ENCODE results near the gene GANC.

GANC gene

GRCh38 chr15:42233107-42233506 lies 39.9 kb upstream of the GANC start:
- TF ChIP-seq YY1 (IDR thresholded peaks at IDR 0.05; ENCODE audit: insufficient read depth, insufficient read length) = no peak
- TF ChIP-seq SUZ12 (IDR thresholded peaks at IDR 0.05; ENCODE audit: extremely low read depth, insufficient read depth, insufficient read length) = no peak
- Histone ChIP-seq H3K27me3 (ENCODE audit: insufficient read depth, insufficient read length) (no peaks in the 10 kb centered on the region), H3K4me1 (ENCODE audit: insufficient read depth, insufficient read length) (no peaks in the 10 kb centered on the region), H3K9ac (ENCODE audit: insufficient read length, low read depth) (no peak overlapping the region), H3K4me3 (ENCODE audit: insufficient read length, low read depth) (no peak overlapping the region), H3K9me3 (ENCODE audit: insufficient read depth, low read length) (no peaks in the 10 kb centered on the region), H3K36me3 (ENCODE audit: insufficient read depth, insufficient read length, low read length) (peaks cover 60% of the 10 kb centered on the region)
- DNase-seq (ENCODE audit: low read depth, low spot score) = no peak

GRCh38 chr15:42239528-42240182 lies 33.3 kb upstream of the GANC start:
- H3K36me3 ChIP-seq (ENCODE audit: insufficient read depth, insufficient read length, low read length) = peaks cover 41% of the 10 kb centered on the region

GRCh38 chr15:42240823-42241222 lies 32.2 kb upstream of the GANC start:
- peaks cover 35% of the 10 kb centered on the region for H3K36me3 ChIP-seq (ENCODE audit: insufficient read depth, insufficient read length, low read length)
- no peak overlapping the region for H3K4me3 ChIP-seq (ENCODE audit: insufficient read length, low read depth)
- H3K9ac ChIP-seq (ENCODE audit: insufficient read length, low read depth) = no peak overlapping the region
- H3K27me3 ChIP-seq (ENCODE audit: insufficient read depth, insufficient read length) = no peaks in the 10 kb centered on the region
- H3K4me1 ChIP-seq (ENCODE audit: insufficient read depth, insufficient read length) = no peaks in the 10 kb centered on the region
- H3K9me3 ChIP-seq (ENCODE audit: insufficient read depth, low read length) = no peaks in the 10 kb centered on the region
- TF ChIP-seq SUZ12 (IDR thresholded peaks at IDR 0.05; ENCODE audit: extremely low read depth, insufficient read depth, insufficient read length) = no peak
- no peak for TF ChIP-seq ZNF274 (IDR thresholded peaks at IDR 0.05; ENCODE audit: low read depth, low read length)
- TF ChIP-seq YY1 (IDR thresholded peaks at IDR 0.05; ENCODE audit: insufficient read depth, insufficient read length) = no peak
- no peak for DNase-seq (ENCODE audit: low read depth, low spot score)

More at GRCh38 chr15:42239528-42240182, 33.3 kb upstream of the GANC start:
- no peak for DNase-seq (ENCODE audit: low read depth, low spot score)
- Histone ChIP-seq H3K4me3 (ENCODE audit: insufficient read length, low read depth) (no peak overlapping the region), H3K9me3 (ENCODE audit: insufficient read depth, low read length) (no peaks in the 10 kb centered on the region), H3K4me1 (ENCODE audit: insufficient read depth, insufficient read length) (no peaks in the 10 kb centered on the region), H3K27me3 (ENCODE audit: insufficient read depth, insufficient read length) (no peaks in the 10 kb centered on the region), H3K9ac (ENCODE audit: insufficient read length, low read depth) (no peak overlapping the region)
- TF ChIP-seq SUZ12 (IDR thresholded peaks at IDR 0.05; ENCODE audit: extremely low read depth, insufficient read depth, insufficient read length) (no peak), ZNF274 (IDR thresholded peaks at IDR 0.05; ENCODE audit: low read depth, low read length) (no peak), YY1 (IDR thresholded peaks at IDR 0.05; ENCODE audit: insufficient read depth, insufficient read length) (no peak)

- Histone ChIP-seq H3K36me3 (ENCODE audit: insufficient read depth, insufficient read length, low read length) (peaks cover 39% of the 10 kb centered on the region), H3K4me1 (ENCODE audit: insufficient read depth, insufficient read length) (no peaks in the 10 kb centered on the region)
Observed at GRCh38 chr15:42253300-42253699, 19.7 kb upstream of the GANC start.

GRCh38 chr15:42264795-42265194 lies 8.2 kb upstream of the GANC start:
- Histone ChIP-seq H3K9me3 (ENCODE audit: insufficient read depth, low read length) (no peaks in the 10 kb centered on the region), H3K9ac (ENCODE audit: insufficient read length, low read depth) (no peak overlapping the region), H3K27me3 (ENCODE audit: insufficient read depth, insufficient read length) (no peaks in the 10 kb centered on the region), H3K4me1 (ENCODE audit: insufficient read depth, insufficient read length) (no peaks in the 10 kb centered on the region), H3K36me3 (ENCODE audit: insufficient read depth, insufficient read length, low read length) (peaks cover 65% of the 10 kb centered on the region), H3K4me3 (ENCODE audit: insufficient read length, low read depth) (no peak overlapping the region)
- TF ChIP-seq YY1 (IDR thresholded peaks at IDR 0.05; ENCODE audit: insufficient read depth, insufficient read length) (no peak), ZNF274 (IDR thresholded peaks at IDR 0.05; ENCODE audit: low read depth, low read length) (no peak), SUZ12 (IDR thresholded peaks at IDR 0.05; ENCODE audit: extremely low read depth, insufficient read depth, insufficient read length) (no peak)
- DNase-seq (ENCODE audit: low read depth, low spot score) = no peak

More at GRCh38 chr15:42253300-42253699, 19.7 kb upstream of the GANC start:
- Histone ChIP-seq H3K9me3 (ENCODE audit: insufficient read depth, low read length) (peaks cover 31% of the 10 kb centered on the region), H3K9ac (ENCODE audit: insufficient read length, low read depth) (no peak overlapping the region), H3K27me3 (ENCODE audit: insufficient read depth, insufficient read length) (no peaks in the 10 kb centered on the region), H3K4me3 (ENCODE audit: insufficient read length, low read depth) (no peak overlapping the region)
- no peak for DNase-seq (ENCODE audit: low read depth, low spot score)
- no peak for TF ChIP-seq YY1 (IDR thresholded peaks at IDR 0.05; ENCODE audit: insufficient read depth, insufficient read length)
- no peak for TF ChIP-seq ZNF274 (IDR thresholded peaks at IDR 0.05; ENCODE audit: low read depth, low read length)
- TF ChIP-seq SUZ12 (IDR thresholded peaks at IDR 0.05; ENCODE audit: extremely low read depth, insufficient read depth, insufficient read length) = no peak

- Histone ChIP-seq H3K9me3 (ENCODE audit: insufficient read depth, low read length) (no peaks in the 10 kb centered on the region), H3K36me3 (ENCODE audit: insufficient read depth, insufficient read length, low read length) (peaks cover 54% of the 10 kb centered on the region), H3K27me3 (ENCODE audit: insufficient read depth, insufficient read length) (no peaks in the 10 kb centered on the region), H3K9ac (ENCODE audit: insufficient read length, low read depth) (no peak overlapping the region), H3K4me1 (ENCODE audit: insufficient read depth, insufficient read length) (no peaks in the 10 kb centered on the region), H3K4me3 (ENCODE audit: insufficient read length, low read depth) (no peak overlapping the region)
- TF ChIP-seq ZNF274 (IDR thresholded peaks at IDR 0.05; ENCODE audit: low read depth, low read length) (no peak), YY1 (IDR thresholded peaks at IDR 0.05; ENCODE audit: insufficient read depth, insufficient read length) (no peak), SUZ12 (IDR thresholded peaks at IDR 0.05; ENCODE audit: extremely low read depth, insufficient read depth, insufficient read length) (no peak)
- no peak for DNase-seq (ENCODE audit: low read depth, low spot score)
Observed at GRCh38 chr15:42267286-42267685, 5.7 kb upstream of the GANC start.

- H3K27me3 ChIP-seq (ENCODE audit: insufficient read depth, insufficient read length) = no peaks in the 10 kb centered on the region
- H3K9me3 ChIP-seq (ENCODE audit: insufficient read depth, low read length) = no peaks in the 10 kb centered on the region
- H3K36me3 ChIP-seq (ENCODE audit: insufficient read depth, insufficient read length, low read length) = peaks cover 31% of the 10 kb centered on the region
- DNase-seq (ENCODE audit: low read depth, low spot score) = no peak
- no peak overlapping the region for H3K4me3 ChIP-seq (ENCODE audit: insufficient read length, low read depth)
- no peak overlapping the region for H3K9ac ChIP-seq (ENCODE audit: insufficient read length, low read depth)
- no peaks in the 10 kb centered on the region for H3K4me1 ChIP-seq (ENCODE audit: insufficient read depth, insufficient read length)
- TF ChIP-seq YY1 (IDR thresholded peaks at IDR 0.05; ENCODE audit: insufficient read depth, insufficient read length) = no peak
- no peak for TF ChIP-seq ZNF274 (IDR thresholded peaks at IDR 0.05; ENCODE audit: low read depth, low read length)
- TF ChIP-seq SUZ12 (IDR thresholded peaks at IDR 0.05; ENCODE audit: extremely low read depth, insufficient read depth, insufficient read length) = no peak
Observed at GRCh38 chr15:42270551-42270950, 2.5 kb upstream of the GANC start.
